ENCODE results near the gene MOV10. TPM values are rescaled to one million over a fixed set of nuclear protein-coding genes. Genes with fewer than 3 reads are reported as not detected.

The MOV10 gene
- total and polyA plus RNA-seq, 8 donors: 17.7 to 89.9 (median 25.2) TPM

GRCh38 chr1:112677501-112677900, 3.0 kb downstream of the MOV10 start:
- 98 to 100% methylated on average over 4 of the region's 4 CpGs for WGBS, 2 donors

DNA sequence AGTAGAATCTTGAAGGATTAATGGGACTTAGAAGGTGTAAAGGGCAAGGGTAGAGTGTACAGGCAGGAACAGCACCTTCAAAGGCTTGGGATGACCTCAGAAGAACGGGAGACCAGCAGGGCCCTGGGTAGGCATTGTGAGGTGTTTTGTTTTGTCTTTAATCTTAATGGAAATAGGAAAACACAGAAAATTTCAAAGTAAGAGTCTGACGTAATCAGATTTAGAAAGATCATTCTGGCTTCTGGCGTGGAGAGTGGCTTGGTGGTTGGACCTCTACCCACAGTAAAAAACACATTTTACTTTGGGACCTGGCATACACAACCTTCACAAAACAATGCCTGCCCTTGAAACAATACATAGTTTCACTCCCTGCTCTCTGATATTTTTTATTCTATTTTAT, 4.1 kb downstream of the MOV10 start:
- intact Hi-C loops (cut with DNase I): no loop called here
- WGBS, 2 donors: 84 to 87% methylated on average over 3 of the region's 3 CpGs
- Histone ChIP-seq H3K4me1 (peaks cover 0 to 4% (median 1%) of the 10 kb centered on the region in 3 donors), H3K9me3 (no peaks in the 10 kb centered on the region), H3K36me3 (no peaks in the 10 kb centered on the region), H3K27me3 (no peaks in the 10 kb centered on the region), H3K27ac (no peak overlapping the region), H3K4me3 (no peak overlapping the region)
- no peak for ATAC-seq
- DNase-seq: no peak
- TF ChIP-seq, protein P1, sequence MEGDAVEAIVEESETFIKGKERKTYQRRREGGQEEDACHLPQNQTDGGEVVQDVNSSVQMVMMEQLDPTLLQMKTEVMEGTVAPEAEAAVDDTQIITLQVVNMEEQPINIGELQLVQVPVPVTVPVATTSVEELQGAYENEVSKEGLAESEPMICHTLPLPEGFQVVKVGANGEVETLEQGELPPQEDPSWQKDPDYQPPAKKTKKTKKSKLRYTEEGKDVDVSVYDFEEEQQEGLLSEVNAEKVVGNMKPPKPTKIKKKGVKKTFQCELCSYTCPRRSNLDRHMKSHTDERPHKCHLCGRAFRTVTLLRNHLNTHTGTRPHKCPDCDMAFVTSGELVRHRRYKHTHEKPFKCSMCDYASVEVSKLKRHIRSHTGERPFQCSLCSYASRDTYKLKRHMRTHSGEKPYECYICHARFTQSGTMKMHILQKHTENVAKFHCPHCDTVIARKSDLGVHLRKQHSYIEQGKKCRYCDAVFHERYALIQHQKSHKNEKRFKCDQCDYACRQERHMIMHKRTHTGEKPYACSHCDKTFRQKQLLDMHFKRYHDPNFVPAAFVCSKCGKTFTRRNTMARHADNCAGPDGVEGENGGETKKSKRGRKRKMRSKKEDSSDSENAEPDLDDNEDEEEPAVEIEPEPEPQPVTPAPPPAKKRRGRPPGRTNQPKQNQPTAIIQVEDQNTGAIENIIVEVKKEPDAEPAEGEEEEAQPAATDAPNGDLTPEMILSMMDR (IDR thresholded peaks at IDR 0.05): no peak
- no peak for FAIRE-seq

More at GRCh38 chr1:112677501-112677900, 3.0 kb downstream of the MOV10 start:
- Histone ChIP-seq H3K4me1 (peaks cover 0 to 8% (median 5%) of the 10 kb centered on the region in 3 donors), H3K9me3 (no peaks in the 10 kb centered on the region), H3K36me3 (no peaks in the 10 kb centered on the region), H3K4me3 (no peak overlapping the region), H3K27me3 (no peaks in the 10 kb centered on the region), H3K27ac (no peak overlapping the region)
- intact Hi-C loops (cut with DNase I): no loop called here
- no peak for DNase-seq
- ATAC-seq: no peak
- TF ChIP-seq, protein P1 (IDR thresholded peaks at IDR 0.05): no peak
- no peak for FAIRE-seq

DNA sequence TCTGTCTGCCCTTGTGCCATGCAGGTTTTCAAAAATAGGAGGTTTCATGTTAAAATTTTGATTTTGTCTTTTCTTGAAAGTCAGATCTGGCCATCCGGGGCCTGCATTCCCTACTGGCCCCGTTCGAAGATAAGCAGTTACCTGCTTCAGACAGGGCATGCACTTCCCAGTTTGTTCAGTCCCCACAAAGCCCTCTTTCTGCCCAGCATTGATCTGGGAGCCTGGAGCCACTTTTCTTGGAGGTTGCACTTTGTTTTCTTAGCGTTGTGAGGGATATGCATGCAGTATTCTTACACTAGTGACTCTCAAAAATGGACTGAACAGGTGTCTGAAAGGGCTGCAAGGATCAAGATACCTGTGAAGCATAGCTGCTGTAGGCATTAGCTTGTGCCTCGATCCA, 11.5 kb downstream of the MOV10 start:
- no peaks in the 10 kb centered on the region for H3K4me1 ChIP-seq
- H3K9me3 ChIP-seq: no peaks in the 10 kb centered on the region
- no peaks in the 10 kb centered on the region for H3K27me3 ChIP-seq
- DNase-seq: no peak
- peaks cover 0 to 9% (median 0%) of the 10 kb centered on the region in 3 donors for H3K36me3 ChIP-seq
- FAIRE-seq: no peak
- no peak for ATAC-seq
- no peak overlapping the region for H3K4me3 ChIP-seq
- TF ChIP-seq, protein P1 (IDR thresholded peaks at IDR 0.05): no peak
- intact Hi-C loops (cut with DNase I): no loop called here
- H3K27ac ChIP-seq: no peak overlapping the region
- WGBS, 2 donors: 83 to 85% methylated on average over 5 of the region's 5 CpGs

DNA sequence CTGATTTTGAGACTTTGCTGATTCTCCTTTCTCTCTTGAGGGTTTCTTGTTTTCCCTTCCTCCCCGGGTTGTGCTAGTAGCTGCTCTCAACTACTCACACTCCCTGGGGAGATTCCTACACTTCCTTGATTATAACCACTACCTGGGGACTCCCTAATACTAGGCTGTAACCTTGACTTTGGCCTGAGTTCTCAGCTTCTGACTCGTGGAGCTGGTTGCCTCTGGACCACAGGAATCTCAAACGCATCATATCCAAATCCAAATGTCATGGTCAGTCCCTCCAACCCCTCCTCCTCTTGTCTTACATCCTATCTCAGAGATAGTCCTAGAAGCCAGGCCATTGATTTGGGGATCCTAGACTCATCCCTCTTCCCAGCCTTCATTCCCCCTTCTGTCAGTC, 12.0 kb downstream of the MOV10 start:
- 58 to 69% methylated on average over 3 of the region's 3 CpGs for WGBS, 2 donors
- TF ChIP-seq, protein P1 (IDR thresholded peaks at IDR 0.05): no peak
- no peak for ATAC-seq
- Histone ChIP-seq H3K4me1 (no peaks in the 10 kb centered on the region), H3K27ac (no peak overlapping the region), H3K9me3 (no peaks in the 10 kb centered on the region), H3K27me3 (no peaks in the 10 kb centered on the region), H3K36me3 (peaks cover 0 to 9% (median 0%) of the 10 kb centered on the region in 3 donors), H3K4me3 (no peak overlapping the region)
- intact Hi-C loops (cut with DNase I): no loop called here
- no peak for DNase-seq
- FAIRE-seq: no peak

DNA sequence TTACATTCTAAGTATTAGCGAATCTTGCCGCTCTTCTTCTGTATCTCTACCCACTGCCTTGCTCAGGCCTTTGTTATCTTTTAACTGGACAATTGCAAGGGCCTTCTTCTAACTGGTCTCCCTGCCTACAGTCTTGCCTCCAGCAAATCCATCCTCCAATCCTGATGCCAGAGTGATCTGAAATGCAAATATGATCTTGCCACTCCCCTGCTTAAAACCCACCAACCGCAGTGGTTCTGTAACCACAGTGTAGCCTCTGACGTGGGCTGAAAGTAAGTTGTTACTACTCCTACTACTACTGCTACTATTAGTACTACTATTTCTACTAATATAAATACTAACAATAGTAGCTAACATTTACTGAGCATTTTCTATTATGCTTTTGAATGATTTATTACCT, 12.4 kb downstream of the MOV10 start:
- Histone ChIP-seq H3K4me1 (no peaks in the 10 kb centered on the region), H3K27ac (no peak overlapping the region), H3K9me3 (no peaks in the 10 kb centered on the region), H3K36me3 (peaks cover 0 to 9% (median 0%) of the 10 kb centered on the region in 3 donors), H3K27me3 (no peaks in the 10 kb centered on the region), H3K4me3 (no peak overlapping the region)
- WGBS, 2 donors: 91 to 96% methylated on average over 4 of the region's 4 CpGs
- DNase-seq: no peak
- TF ChIP-seq, protein P1 (IDR thresholded peaks at IDR 0.05): no peak
- ATAC-seq: no peak
- no peak for FAIRE-seq
- intact Hi-C loops (cut with DNase I): no loop called here

Data from pancreas (tissue), 10 donors.